ENCODE data around the gene ENAH. TPM values are rescaled to one million over a fixed set of nuclear protein-coding genes. Genes with fewer than 3 reads are reported as not detected.
A peak's percentile ranks its signal among the peaks of the same experiment; 100 is the strongest.

The ENAH gene
- polyA plus RNA-seq, 1 donor (not counting 4 experiments of a cell fraction or from before 2014, with no cell fraction given), result 61.0 TPM

DNA sequence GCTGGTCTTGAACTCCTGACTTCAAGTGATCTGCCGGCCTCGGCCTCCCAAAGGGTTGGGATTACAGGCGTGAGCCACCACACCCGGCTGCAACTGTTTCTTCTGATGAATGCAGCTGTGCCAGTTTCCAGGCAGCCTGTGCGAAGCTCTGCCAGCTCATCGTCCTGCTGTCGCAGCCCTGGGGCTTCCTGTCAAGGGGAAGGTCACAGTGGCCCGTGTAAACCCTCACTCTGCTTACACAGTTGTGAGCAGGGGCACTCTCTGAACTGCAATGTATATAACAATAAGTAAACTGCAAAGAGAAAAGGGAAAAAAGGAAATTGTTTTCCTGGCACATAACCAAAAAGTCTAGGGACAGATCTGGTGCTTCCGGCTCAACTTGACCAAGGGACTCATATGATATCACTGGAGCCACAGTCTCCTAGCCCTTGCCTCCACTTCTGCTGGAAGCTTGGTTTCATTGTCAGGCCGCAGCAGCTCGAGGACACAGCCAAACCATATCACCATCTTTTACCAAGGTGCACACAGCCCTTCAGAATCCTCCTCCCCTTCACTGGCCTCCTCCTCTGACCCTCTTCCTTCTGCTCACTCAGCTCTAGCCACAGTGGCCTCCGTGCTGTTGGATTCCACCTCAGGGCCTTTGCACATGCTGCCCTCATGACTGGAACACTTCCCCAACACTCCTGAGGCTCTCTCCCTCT is 202.3 kb downstream of the ENAH start:
- FAIRE-seq, result no peak
- no peaks in the 10 kb centered on the region for H3K9me1 ChIP-seq (ENCODE audit: control insufficient read depth, extremely low read depth, insufficient read depth, low read length)
- no peaks in the 10 kb centered on the region for H3K27me3 ChIP-seq (ENCODE audit: control insufficient read depth, extremely low read depth, insufficient read depth, low read length)
- H3K9me3 ChIP-seq (ENCODE audit: control insufficient read depth, low read depth, low read length), result no peaks in the 10 kb centered on the region
- H3K27ac ChIP-seq (ENCODE audit: control insufficient read depth, insufficient read depth, low read length), result no peak overlapping the region
- H2AFZ ChIP-seq (ENCODE audit: control insufficient read depth, low read length), result no peak overlapping the region
- H4K20me1 ChIP-seq (ENCODE audit: control insufficient read depth, extremely low read depth, insufficient read depth, low read length), result no peaks in the 10 kb centered on the region
- no peak overlapping the region for H3K4me3 ChIP-seq (ENCODE audit: control insufficient read depth in 2 of 3, extremely low read depth in 1 of 3, insufficient read depth in 2 of 3, low read depth in 1 of 3, low read length in 3 of 3)
- no peaks in the 10 kb centered on the region for H3K79me2 ChIP-seq (ENCODE audit: control insufficient read depth, insufficient read depth, low read length)
- H3K36me3 ChIP-seq (ENCODE audit: control insufficient read depth in 2 of 2, extremely low read depth in 1 of 2, insufficient read depth in 2 of 2, low read length in 2 of 2), result no peaks in the 10 kb centered on the region
- no peak for TF ChIP-seq CTCF (optimal IDR thresholded peaks at IDR 0.05 in 1 of 3, IDR thresholded peaks at IDR 0.05 in 1 of 3, conservative IDR thresholded peaks at IDR 0.05 in 1 of 3; ENCODE audit: extremely low read depth in 1 of 3, insufficient read depth in 2 of 3, low read length in 3 of 3)
- no peak overlapping the region for H3K9ac ChIP-seq (ENCODE audit: control insufficient read depth, extremely low read depth, insufficient read depth, low read length)
- dilution Hi-C loops (cut with MboI; ENCODE audit: extremely low pct_ligation_motif_present, low sequenced_read_pairs), result loop anchor here (25.0 kb wide), 1 partner anchor 537 kb away; the partner anchor contains the start of gene SDE2
- H3K4me2 ChIP-seq (ENCODE audit: control insufficient read depth, extremely low read depth, insufficient read depth, low read depth, low read length), result no peak overlapping the region
- peaks cover 42% of the 10 kb centered on the region for H3K4me1 ChIP-seq (ENCODE audit: control insufficient read depth, extremely low read depth, insufficient read depth, low read length)
- no peak for DNase-seq (ENCODE audit: low read depth, low spot score)

DNA sequence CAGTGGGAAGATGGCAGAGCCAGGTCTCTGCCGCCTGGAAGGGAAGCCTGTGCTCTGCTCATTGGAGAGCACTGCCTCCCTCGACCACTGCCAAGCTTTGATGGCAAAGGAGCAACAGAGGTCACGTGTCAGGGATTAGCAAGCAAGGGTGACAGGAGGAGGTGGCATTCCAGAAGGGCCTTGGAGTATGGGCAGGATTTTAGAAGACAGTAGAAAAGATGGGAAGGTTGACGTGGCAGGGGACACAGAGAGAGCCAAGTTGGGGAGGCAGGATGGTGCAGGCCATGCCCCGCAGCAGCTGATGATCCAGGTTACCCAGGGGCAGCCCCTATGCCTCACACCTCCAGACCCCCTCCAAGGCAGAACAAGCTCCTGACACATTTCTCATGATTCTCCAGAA is 203.1 kb downstream of the ENAH start:
- peak overlapping the region; percentile 1 for H3K9ac ChIP-seq (ENCODE audit: control insufficient read depth, extremely low read depth, insufficient read depth, low read length)
- no peak overlapping the region for H3K4me3 ChIP-seq (ENCODE audit: control insufficient read depth in 2 of 3, extremely low read depth in 1 of 3, insufficient read depth in 2 of 3, low read depth in 1 of 3, low read length in 3 of 3)
- H2AFZ ChIP-seq (ENCODE audit: control insufficient read depth, low read length), result no peak overlapping the region
- peaks cover 46% of the 10 kb centered on the region for H3K4me1 ChIP-seq (ENCODE audit: control insufficient read depth, extremely low read depth, insufficient read depth, low read length)
- dilution Hi-C loops (cut with MboI; ENCODE audit: extremely low pct_ligation_motif_present, low sequenced_read_pairs), result loop anchor here (25.0 kb wide), 1 partner anchor 538 kb away; the partner anchor contains the start of gene SDE2
- peak overlapping the region; percentile 51 for H3K27ac ChIP-seq (ENCODE audit: control insufficient read depth, insufficient read depth, low read length)
- no peaks in the 10 kb centered on the region for H3K36me3 ChIP-seq (ENCODE audit: control insufficient read depth in 2 of 2, extremely low read depth in 1 of 2, insufficient read depth in 2 of 2, low read length in 2 of 2)
- no peaks in the 10 kb centered on the region for H3K9me3 ChIP-seq (ENCODE audit: control insufficient read depth, low read depth, low read length)
- H3K27me3 ChIP-seq (ENCODE audit: control insufficient read depth, extremely low read depth, insufficient read depth, low read length), result no peaks in the 10 kb centered on the region
- FAIRE-seq (no peak), DNase-seq (ENCODE audit: low read depth, low spot score) (no peak)
- no peaks in the 10 kb centered on the region for H3K9me1 ChIP-seq (ENCODE audit: control insufficient read depth, extremely low read depth, insufficient read depth, low read length)
- H3K4me2 ChIP-seq (ENCODE audit: control insufficient read depth, extremely low read depth, insufficient read depth, low read depth, low read length), result peak overlapping the region; percentile 25
- no peaks in the 10 kb centered on the region for H3K79me2 ChIP-seq (ENCODE audit: control insufficient read depth, insufficient read depth, low read length)
- TF ChIP-seq CTCF (optimal IDR thresholded peaks at IDR 0.05 in 1 of 3, IDR thresholded peaks at IDR 0.05 in 1 of 3, conservative IDR thresholded peaks at IDR 0.05 in 1 of 3; ENCODE audit: extremely low read depth in 1 of 3, insufficient read depth in 2 of 3, low read length in 3 of 3) (no peak), EZH2 (IDR thresholded peaks at IDR 0.05; ENCODE audit: low read length) (no peak)
- H4K20me1 ChIP-seq (ENCODE audit: control insufficient read depth, extremely low read depth, insufficient read depth, low read length), result no peaks in the 10 kb centered on the region
